ENCODE measurements around the gene FAM43B.

The FAM43B gene

GRCh38 chr1:20552728-20553445 is 514 bp downstream of the FAM43B start:
- no peak for DNase-seq

- DNase-seq: no peak
These were observed 2.8 kb downstream of the FAM43B start for GRCh38 chr1:20555025-20555757.

GRCh38 chr1:20555758-20556120 is 3.4 kb downstream of the FAM43B start:
- no peak for DNase-seq

- no peak for DNase-seq
These were observed 5.8 kb downstream of the FAM43B start for GRCh38 chr1:20558191-20558590.

- no peak for DNase-seq
These were observed 8.6 kb downstream of the FAM43B start for GRCh38 chr1:20560966-20561365.

GRCh38 chr1:20565234-20565633 is 12.9 kb downstream of the FAM43B start:
- no peak for DNase-seq

GRCh38 chr1:20569523-20570098 is 17.2 kb downstream of the FAM43B start:
- no peak for DNase-seq

GRCh38 chr1:20571427-20571826 is 19.1 kb downstream of the FAM43B start:
- DNase-seq: no peak

- no peak for DNase-seq
These were observed 21.6 kb downstream of the FAM43B start for GRCh38 chr1:20573987-20574386.

GRCh38 chr1:20574686-20575540 is 22.5 kb downstream of the FAM43B start:
- DNase-seq: peak; percentile 93

- DNase-seq: no peak
These were observed 23.4 kb downstream of the FAM43B start for GRCh38 chr1:20575541-20576336.

- peak; percentile 51 for DNase-seq
These were observed 25.7 kb downstream of the FAM43B start for GRCh38 chr1:20578062-20578461.

GRCh38 chr1:20578721-20579395 is 26.5 kb downstream of the FAM43B start:
- no peak for DNase-seq

GRCh38 chr1:20584890-20585289 is 32.5 kb downstream of the FAM43B start:
- DNase-seq: no peak

- DNase-seq: no peak
These were observed 34.7 kb downstream of the FAM43B start for GRCh38 chr1:20586953-20587660.

GRCh38 chr1:20587661-20588053 is 35.3 kb downstream of the FAM43B start:
- no peak for DNase-seq

GRCh38 chr1:20588634-20589225 is 36.4 kb downstream of the FAM43B start, which contains the start of gene CDA:
Gene CDA (plus strand): TSS chr1:20589097. CDS start chr1:20589130, 33 bp downstream.
- DNase-seq: peak; percentile 69

- DNase-seq: no peak
These were observed 37.2 kb downstream of the FAM43B start for GRCh38 chr1:20589331-20590278.

- DNase-seq: no peak
These were observed 38.0 kb downstream of the FAM43B start for GRCh38 chr1:20590306-20590777.
